NCI-H2081 (cell line): ENCODE results near the gene GP9.
A peak's percentile ranks its signal among the peaks of the same experiment; 100 is the strongest.
"Not testable (repeated sequence)": the region's sequence is repeated elsewhere in the genome, so short reads cannot be mapped to it uniquely, and the experiment has no call there.

Experiments used
- DNase-seq, 2 experiments: peaks; one replicate each; lab custom pipeline; 2025; lab: John Stamatoyannopoulos, UW

Gene GP9

DNA sequence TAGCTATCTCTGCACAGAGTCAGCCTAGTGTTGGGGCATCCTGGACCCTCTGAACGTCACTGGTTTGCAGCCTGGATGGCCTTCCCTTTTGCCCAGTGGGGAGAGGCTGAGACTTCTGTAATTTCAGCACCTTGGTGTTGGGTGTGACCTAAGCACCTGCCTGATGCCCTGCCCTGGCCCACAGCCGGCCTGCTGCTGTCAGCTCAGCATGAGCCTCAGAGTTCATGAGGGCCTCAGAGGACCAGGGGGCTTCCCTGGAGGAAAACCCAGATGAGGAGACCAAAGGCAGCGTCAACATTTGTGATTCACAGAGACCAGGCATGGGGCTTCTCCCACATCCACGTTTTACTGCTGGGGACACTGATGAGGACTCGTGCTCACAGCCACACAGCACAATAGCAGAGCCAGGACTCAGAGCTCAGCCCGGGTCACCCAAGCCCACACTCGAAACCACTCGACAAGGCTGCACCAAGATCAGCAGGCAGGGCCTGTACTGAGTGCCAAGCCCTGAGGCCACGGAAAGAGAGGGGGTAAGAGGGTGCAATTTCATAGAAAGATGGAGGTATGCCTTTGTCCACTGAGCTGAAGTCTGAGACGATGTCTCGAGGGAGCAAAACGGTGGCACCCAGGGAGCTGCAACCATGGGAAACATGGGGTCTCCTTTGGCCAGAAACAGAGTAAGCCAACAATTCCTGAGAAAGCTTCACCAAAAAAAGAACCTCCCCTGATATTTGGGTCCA lies 9.9 kb upstream of the GP9 start:
- DNase-seq, result no peak

DNA sequence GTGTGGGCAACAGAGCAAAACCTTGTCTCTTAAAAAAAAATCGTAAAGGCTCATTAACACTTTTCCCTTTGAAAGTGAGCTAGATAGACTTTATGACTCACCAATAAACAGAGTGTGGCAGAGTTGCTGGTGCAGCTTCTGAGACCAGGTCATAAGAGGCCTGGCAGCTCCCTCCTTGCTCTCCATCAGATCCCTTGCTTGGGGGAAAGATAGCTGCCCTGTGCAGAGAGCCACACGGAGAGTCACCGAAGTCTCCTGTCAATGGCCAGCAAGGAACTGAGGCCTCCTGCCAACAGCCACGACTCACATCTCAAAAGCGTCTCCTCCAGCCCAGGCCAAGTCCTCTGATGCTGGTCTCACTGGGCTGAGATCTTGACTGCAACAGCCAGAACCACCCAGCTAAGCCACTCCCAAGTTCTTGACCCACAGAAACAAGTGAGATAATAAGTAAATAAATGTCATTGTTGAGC lies 8.7 kb upstream of the GP9 start:
- no peak for DNase-seq

DNA sequence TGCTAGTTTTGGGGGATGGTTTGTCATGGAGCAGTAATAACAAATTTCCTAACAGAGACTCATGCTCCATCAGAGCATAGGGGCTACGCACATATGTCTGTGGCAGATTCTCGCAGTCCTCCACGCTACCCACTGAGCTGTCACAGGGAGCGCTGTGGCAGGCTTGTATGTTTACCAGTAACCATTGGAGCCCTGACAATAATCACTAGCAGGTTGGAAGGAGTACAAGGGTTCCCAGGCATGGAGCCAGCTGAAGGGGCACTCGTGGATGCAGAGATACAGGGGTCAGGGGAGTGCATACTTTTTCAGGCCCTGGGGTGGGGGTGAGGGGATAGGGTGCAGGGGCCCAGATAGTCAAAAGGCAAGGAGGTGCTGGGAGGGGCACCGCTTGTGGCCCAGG lies 7.9 kb upstream of the GP9 start:
- peak; percentile 76 for DNase-seq

DNA sequence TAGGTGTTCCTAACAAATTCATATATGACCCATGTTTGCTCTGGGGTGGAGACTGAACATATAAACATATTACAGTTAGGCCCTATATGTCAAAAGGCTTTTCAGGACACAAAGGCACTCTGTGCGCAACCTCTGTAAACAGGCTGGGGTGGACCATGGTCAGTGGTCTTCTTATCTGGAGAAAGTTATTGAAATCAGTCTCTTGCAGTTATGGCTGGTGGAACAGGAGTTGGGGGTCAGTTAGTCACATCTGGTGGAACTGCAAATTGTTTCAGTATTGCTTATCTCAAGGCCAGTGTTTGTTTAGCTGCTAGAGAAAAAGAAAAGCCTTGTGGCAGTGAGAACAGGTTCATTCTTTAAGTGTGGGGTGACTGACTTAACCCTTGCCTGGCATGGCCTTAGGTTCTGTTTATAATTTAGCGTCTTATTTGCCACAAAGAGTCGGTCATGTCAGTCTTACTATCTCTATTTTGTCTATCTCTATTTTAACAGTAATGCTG lies 5.9 kb upstream of the GP9 start:
- DNase-seq, result no peak

DNA sequence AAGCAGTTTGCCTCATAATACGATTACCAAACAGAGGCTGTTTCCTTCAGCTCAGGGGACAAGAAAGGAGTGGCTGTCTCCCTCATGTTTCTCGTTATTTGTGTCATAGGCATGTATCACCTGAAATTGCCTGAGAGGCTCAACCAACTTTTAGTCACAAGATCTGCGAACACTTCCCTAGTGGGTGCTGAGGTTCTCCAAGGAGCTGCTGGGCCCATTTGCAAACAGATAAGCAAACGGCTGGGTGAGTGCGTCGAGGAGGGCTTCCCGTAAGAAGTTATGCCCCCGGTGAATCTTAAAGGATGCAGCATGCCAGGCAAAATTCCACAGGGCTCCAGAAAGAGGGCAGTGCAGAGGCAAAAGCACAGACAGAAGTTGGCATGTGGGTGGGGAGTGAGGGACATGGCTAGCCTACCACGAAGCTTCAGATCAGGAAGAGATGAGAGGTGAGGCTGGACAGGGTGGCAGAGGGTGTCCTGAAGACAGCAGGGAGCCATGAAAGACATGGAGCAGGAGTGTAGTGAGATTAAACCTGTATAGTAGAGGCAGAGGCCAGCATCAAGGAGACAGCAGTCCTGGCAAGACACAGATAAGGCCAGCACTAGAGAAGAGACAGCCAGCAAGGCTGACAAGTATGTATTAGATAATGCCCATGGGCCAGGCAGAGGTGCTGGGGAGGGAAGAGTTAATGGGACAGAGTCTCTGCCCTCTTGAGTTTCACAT lies 4.0 kb upstream of the GP9 start:
- no peak for DNase-seq

DNA sequence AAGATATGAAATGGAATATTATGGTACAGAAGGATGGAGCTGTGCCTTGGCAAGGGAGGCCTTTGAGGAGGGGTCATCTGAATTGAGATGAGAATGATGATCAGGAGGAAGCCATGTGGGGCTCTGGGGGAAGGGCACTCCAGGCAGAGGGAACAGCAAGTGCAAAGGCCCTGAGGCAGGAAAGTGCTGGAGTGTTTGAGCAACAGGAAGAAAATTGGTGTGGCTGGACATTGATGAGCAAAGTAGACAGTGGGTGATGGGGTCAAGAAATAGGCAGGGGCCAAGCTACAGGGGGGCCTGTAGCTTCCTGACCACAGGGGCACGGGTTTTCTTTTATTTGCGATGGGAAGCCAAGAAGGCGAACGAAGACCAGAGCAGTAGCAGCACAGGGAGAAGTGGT lies 3.3 kb upstream of the GP9 start:
- no peak for DNase-seq

DNA sequence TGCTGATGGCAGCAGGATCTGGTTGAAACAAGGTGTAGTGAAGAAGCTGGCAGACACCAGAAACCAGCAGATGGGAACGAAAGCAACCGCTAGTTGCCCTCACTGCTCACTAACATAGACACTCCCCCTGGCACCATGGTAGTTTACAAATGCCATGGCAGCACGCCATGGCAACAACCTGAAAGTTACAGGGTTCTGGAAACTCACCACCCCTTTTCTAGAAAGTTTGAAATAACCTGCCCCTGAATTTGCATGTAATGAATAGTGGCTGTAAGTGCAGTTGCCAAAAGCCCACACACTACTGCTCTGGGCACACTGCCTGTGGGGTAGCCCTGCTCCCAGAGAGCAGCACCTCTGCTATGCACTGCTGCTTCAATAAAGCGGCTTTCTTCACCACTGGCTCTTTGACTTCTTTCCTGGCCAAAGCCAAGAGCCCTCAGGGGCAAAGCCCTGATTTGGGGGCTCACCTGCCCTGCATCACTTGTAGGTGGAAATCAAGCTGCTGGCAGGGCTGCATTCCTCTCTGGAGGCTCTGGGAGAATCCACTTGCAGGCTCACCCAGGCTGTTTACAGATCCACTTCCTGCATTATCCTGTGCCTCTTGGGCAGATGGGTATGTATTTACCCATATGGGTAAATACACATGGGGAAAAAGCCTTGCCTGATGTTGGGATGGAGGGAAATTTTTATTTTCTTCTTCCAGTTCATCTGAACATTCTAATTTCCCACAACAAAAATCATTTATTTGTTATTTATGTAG lies 2.0 kb upstream of the GP9 start:
- peak; percentile 42 to 75 for DNase-seq

DNA sequence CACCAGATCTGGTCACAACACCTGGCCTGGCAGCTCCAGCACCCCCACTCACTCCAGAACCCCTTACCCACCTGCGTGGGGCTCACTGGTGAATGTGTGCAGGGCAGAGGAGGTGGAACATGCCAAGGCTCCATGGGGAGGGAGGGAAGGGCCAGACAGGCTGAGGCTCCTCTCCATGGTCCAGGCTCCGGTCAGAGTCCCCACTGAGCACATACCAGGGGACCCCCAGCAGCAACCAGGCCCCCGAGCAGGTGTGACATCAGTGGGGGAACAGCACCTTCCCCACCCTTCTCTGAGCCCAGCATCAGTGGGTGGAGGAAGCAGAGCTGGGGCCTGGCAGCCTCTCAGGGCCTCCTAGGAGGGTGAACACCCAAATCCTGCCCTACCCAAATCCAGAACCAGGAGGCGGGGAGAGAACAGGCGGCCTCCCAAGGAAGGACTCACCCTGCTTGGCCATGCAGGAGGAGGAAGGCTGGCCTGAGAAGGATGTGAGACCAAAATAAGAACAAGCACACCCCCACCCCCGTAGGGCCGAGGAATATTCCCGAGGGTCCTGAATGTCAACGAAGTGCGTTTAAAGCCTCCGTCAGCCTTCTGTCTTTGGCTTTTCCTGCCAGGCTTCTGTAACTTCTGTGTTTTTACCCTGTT lies 1.1 kb upstream of the GP9 start:
- no peak for DNase-seq

DNA sequence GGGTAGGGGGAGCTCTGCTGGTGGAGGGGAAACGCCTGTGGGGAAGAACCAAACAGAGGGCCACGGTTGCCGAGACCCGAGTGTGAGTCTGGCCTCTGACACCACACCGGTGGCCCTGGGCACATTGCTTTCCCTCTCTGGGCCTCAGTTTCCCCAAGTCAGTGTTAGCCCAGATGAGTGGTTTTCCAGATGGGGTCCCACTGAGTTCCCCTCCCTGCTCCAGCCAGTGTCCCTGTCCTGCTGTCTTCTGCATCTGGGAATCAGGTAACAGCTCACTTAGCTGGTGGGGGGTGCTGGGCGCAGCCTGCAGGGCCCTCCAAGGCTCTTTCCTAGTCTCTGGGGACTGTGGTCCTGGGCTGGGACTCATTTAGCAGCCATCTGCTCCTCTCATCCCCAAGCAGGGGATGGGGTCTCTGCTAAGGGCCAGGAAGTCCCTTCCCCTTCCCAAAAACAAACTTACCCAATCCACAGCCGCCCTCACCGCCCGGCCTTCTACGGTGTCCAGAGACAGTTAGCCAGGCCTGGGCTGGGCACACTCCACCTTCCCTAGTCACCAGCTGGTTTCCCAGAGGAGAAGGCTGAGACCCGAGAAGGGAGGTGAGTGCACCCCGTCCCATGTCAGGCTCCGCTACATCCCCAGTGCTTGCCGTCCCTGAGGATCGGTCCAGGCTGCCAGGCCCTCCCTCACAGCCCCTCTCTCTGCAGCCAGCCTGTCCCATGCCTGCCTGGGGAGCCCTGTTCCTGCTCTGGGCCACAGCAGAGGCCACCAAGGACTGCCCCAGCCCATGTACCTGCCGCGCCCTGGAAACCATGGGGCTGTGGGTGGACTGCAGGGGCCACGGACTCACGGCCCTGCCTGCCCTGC lies 676 bp downstream of the GP9 start:
- DNase-seq, result no peak

DNA sequence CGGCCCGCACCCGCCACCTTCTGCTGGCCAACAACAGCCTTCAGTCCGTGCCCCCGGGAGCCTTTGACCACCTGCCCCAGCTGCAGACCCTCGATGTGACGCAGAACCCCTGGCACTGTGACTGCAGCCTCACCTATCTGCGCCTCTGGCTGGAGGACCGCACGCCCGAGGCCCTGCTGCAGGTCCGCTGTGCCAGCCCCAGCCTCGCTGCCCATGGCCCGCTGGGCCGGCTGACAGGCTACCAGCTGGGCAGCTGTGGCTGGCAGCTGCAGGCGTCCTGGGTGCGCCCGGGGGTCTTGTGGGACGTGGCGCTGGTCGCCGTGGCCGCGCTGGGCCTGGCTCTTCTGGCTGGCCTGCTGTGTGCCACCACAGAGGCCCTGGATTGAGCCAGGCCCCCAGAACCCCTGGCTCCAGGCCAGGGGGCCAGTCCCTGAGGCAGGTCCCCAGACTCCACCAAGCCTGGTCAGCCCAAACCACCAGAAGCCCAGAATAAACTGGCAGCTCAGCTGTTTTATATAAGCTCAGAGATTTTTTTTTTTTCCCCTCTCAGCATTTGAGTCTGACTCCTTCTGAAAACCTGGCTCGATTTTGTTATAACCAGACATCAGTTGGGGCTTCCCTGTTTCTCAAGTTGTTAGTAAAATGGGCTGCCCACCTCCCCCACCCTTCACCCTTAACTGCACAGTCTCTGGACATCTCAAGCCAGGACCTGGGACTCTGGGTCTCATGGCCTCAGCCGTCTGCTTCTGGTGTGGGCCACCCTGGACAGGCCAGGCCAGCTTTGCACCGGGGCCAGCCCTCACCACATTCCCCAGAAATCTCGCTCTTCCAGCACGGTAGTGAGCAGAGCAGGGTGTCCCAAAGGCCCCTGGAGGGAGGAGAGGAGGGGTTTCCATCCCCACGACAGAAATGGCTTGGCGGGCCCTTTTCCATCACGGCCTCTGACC lies 1.6 kb downstream of the GP9 start:
- no peak for DNase-seq

DNA sequence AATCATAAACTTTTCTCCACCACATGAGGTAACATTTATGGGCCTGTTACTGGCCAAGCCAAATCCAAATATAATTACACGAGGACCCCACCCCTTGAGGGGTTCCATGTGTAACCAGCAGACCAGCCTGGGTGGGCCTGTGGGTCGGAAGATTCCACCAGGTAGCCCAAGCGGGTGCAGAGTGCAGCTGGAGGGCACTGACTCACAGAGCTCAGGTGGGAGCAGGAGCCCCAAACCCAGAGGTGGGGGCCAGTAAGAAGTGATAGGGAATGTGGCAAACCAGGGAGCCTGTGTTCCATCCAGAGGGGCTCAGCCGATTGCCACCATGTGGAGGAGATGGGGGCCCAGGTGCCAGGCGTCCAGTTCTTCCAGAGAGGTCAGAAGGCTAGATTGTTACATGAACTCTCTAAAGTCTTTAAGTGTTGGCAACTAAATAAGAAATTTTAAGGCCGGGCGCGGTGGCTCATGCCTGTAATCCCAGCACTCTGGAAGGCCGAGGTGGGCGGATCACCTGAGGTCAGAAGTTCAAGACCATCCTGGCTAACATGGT lies 2.6 kb downstream of the GP9 start:
- no peak for DNase-seq

DNA sequence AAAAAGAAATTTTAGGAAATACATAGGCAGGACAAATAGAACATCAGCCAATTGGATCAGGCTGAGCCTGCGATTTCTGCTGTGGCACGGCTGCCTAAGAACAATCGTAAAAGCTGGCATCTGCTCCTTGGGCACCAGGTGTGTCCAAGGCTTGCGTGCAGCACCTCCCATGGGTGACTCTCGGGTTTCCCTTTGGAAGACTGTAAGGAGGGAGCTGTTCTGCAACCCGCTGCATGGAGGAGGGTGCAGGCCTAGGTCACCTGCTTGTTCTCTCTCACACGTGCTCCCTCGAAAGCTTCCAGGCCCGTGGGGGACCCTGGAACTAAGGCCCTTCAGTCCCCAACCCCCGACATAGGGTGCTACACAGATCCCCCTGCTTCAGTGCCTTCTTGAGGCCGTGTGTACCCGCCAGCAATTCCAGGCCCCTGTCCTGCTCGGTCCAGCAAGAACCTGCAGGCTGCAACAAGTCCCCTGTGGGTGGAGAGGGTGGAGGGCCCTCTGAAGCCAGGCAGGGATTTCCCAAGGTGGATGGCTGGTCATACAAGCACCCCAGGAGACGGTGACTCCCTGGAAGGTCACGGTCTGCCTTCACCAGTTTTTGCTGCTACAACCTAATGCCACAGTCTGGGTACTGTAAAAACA lies 3.4 kb downstream of the GP9 start:
- DNase-seq, result no peak

DNA sequence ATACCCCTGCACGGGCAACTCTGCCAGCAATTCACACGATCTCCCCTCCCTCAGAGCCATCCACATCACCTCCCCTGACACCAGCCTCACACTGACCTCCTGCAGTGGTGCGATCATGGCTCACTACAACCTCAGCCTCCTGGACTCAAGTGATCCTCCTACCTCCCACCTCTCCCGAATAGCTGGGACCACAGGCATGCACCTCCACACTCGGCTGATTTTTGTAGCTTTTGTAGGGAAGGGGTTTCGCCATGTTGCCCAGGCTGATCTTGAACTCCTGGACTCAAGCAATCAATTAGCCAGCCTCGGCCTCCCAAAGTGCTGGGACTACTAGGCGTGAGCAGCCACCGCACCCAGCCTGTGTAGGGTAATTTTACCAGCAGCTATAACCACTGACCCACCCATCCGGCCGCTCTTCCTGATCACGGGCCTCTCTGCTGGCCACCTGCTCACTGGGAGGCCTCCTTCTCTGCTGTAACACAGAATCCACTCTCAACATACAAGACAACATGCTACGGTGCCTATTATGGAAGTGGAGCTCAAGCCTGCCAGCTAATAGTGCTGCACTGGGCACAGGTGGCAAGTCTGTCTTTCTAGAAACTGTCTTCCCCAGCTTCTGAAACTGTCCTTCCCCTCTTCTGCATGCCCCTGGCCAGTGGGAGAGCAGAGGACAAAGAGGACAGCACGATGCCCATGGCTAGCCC lies 4.6 kb downstream of the GP9 start:
- no peak for DNase-seq

DNA sequence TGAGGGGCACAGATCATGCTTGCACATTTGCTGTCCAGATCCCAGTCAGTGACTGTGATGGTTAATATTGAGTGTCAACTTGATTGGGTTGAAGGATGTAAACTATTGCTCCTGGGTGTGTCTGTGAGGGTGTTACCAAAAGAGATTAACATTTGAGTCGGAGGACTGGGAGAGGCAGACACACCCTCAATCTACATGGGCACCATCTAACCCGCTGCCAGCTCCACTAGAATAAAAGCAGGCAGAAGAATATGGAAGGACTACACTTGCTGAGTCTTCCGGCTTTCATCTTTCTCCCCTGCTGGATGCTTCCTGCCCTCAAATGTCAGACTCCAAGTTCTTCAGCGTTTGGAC lies 5.1 kb downstream of the GP9 start:
- DNase-seq, result no peak

DNA sequence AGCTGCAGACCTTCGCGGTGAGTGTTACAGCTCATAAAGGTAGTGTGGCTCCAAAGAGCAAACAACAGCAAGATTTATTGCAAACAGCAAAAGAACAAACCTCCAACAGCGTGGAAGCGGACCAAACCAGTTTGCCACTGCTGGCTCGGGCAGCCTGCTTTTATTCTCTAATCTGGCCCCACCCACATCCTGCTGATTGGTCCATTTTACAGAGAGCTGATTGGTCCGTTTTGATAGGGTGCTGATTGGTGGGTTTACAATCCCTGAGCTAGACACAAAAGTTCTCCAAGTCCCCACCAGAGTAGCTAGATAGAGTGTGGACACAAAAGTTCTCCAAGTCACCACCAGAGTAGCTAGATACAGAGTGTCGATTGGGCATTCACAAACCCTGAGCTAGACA lies 7.1 kb downstream of the GP9 start:
- DNase-seq, result not testable (repeated sequence)

DNA sequence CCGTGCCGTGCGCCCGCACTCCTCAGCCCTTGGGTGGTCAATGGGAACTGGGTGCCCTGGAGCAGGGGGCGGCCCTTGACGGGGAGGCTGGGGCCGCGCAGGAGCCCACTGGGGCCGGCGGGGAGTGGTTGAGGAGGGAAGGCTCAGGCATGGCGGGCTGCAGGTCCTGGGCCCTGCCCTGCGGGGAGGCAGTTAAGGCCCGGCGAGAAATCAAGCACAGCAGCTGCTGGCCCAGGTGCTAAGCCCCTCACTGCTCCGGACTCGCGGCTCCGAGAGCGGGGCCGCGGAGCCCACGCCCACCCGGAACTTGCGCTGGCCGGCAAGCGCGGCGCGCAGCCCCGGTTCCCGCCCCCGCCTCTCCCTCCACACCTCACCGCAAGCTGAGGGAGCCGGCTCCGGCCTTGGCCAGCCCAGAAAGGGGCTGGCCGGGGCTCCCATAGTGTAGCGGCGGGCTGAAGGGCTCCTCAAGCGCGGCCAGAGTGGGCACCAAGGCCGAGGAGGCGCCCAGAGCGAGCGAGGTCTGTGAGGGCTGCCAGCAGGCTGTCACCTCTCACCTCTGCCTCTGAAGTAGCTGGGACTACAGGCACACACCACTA lies 7.8 kb downstream of the GP9 start:
- DNase-seq, result no peak

DNA sequence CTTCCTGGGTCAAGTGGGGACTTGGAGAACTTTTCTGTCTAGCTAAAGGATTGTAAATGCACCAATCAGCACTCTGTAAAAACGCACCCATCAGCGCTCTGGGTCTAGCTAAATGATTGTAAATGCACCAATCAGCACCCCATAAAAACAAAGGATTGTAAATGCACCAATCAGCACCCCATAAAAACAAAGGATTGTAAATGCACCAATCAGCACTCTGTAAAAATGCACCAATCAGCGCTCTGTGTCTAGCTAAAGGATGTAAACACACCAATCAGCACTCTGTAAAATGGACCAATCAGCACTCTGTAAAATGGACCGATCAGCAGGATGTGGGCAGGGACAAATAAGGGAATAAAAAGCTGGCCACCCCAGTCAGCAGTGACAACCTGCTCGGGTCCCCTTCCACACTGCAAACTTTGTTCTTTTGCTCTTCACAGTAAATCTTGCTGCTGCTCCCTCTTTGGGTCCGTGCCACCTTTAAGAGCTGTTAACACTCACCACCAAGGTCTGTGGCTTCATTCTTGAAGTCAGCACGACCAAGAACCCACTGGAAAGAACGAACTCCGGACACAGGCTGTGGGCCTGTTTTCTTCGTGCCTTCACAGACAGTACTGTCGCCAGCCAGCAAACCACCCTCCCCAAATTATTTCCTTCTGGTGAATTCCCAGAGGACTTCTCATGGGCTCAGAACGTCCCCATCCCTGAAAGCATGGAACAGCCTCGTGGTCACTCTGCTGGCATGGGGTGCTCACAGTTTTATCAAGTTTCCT lies 8.9 kb downstream of the GP9 start:
- DNase-seq, result not testable (repeated sequence)
